ENCODE measurements around the gene NR2C2. TPM values are rescaled to one million over a fixed set of nuclear protein-coding genes. Genes with fewer than 3 reads are reported as not detected.

NR2C2 gene
- total and polyA plus RNA-seq, 10 of the 15 experiments (the other 5 are each of a cell fraction or from before 2014, with no cell fraction given): 2.7 to 30.3 (median 18.3) TPM

DNA sequence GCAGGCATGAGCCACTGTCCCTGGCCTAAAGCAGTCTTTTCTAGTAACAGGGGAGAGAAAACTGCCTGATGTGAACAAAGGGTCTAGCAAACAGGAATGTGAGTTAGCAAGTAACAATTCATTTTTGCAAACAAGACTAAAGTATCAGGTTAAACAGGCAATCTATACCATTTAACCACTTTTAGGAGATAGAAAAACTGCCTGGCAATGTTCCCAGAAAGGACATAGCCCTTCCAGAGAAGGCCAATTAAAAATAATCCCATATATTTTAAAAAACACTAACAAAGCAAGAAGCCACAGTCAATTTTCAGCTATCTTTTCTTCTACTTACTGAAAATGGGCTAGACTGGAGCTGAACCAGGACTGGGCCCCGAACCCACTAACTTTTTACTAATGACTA, 145.3 kb downstream of the NR2C2 start:
- TF ChIP-seq NFYA (IDR thresholded peaks at IDR 0.05; ENCODE audit: borderline replicate concordance, low read depth, low read length) (no peak), ZBED1 (IDR thresholded peaks at IDR 0.05; ENCODE audit: borderline replicate concordance) (no peak), RAD51 (IDR thresholded peaks at IDR 0.05) (no peak), ZNF207 (IDR thresholded peaks at IDR 0.05; ENCODE audit: borderline replicate concordance) (no peak), FOXM1 (IDR thresholded peaks at IDR 0.05; ENCODE audit: low read depth, low read length) (no peak), ATF7 (IDR thresholded peaks at IDR 0.05; ENCODE audit: low read depth) (no peak), BMI1 (IDR thresholded peaks at IDR 0.05; ENCODE audit: borderline replicate concordance) (no peak), NR2F1 (conservative IDR thresholded peaks at IDR 0.05) (no peak), ZNF622 (IDR thresholded peaks at IDR 0.05) (no peak), FOXK2 (IDR thresholded peaks at IDR 0.05) (no peak), POLR2A (IDR thresholded peaks at IDR 0.05; ENCODE audit: low read depth, low read length) (no peak), HDAC6 (IDR thresholded peaks at IDR 0.05; ENCODE audit: unreplicated experiment) (no peak), SIN3A (IDR thresholded peaks at IDR 0.05; ENCODE audit: low read depth, low read length) (no peak), HDGF (IDR thresholded peaks at IDR 0.05) (no peak), EED (IDR thresholded peaks at IDR 0.05; ENCODE audit: low read depth) (no peak), EP300 (IDR thresholded peaks at IDR 0.05; ENCODE audit: borderline replicate concordance in 1 of 2, control insufficient read depth in 1 of 2, low read depth in 2 of 2, low read length in 2 of 2) (no peak)
- Histone ChIP-seq H3K4me1 (ENCODE audit: control insufficient read depth, insufficient read depth, low read length) (peaks cover 3% of the 10 kb centered on the region), H3K9ac (ENCODE audit: control insufficient read depth, insufficient read depth, low read length) (no peak overlapping the region), H3K36me3 (ENCODE audit: control insufficient read depth in 2 of 2, insufficient read depth in 2 of 2, low read length in 1 of 2) (peaks cover 1 to 41% of the 10 kb centered on the region in 2 experiments), H3K4me3 (no peak overlapping the region), H3K4me2 (ENCODE audit: control insufficient read depth, insufficient read depth) (no peak overlapping the region), H3K27me3 (replicated peaks in 1 of 2; ENCODE audit: control insufficient read depth in 2 of 2, insufficient read depth in 2 of 2, low read length in 1 of 2) (no peaks in the 10 kb centered on the region), H4K20me1 (ENCODE audit: control insufficient read depth, insufficient read depth) (no peaks in the 10 kb centered on the region), H2AFZ (ENCODE audit: control insufficient read depth, low read depth, low read length) (no peak overlapping the region), H3K79me2 (ENCODE audit: control insufficient read depth, insufficient read depth, low read length) (peaks cover 3% of the 10 kb centered on the region), H3K27ac (ENCODE audit: control insufficient read depth, insufficient read depth) (no peak overlapping the region), H3K9me3 (replicated peaks; ENCODE audit: control insufficient read depth, insufficient read depth, low read length) (no peaks in the 10 kb centered on the region)
- ATAC-seq (no peak), DNase-seq (ENCODE audit: low read depth, low spot score) (no peak), FAIRE-seq (no peak)
- no TSS peak for BruUV-seq (replicated peaks)
- SMC1A ChIA-PET (ENCODE audit: uncharacterized antibody, unreplicated experiment): no interaction called here
- CTCF ChIA-PET: interaction anchor here (1.2 to 2.2 kb wide), 3 partner anchors 15 to 169 kb away, joined by 3 to 10 read pairs (median 6); no protein-coding TSS in a partner anchor
- WGBS (ENCODE audit: insufficient coverage, insufficient replicate concordance, low lambda C conversion rate, missing lambda C conversion rate): 100% methylated on average over 1 of the region's 1 CpG
- in situ Hi-C loops (cut with MboI) (no loop called here), intact Hi-C loops (cut with micrococcal nuclease; ENCODE audit: unreplicated experiment) (no loop called here)
- POLR2A ChIA-PET: interaction anchor here (1.0 kb wide), 1 partner anchor 22 kb away, joined by 3 read pairs; no protein-coding TSS in a partner anchor
- RAD21 ChIA-PET (ENCODE audit: unreplicated experiment): no interaction called here
